NOMO-1 (cell line): ENCODE results near the gene SEPTIN5.

Experiments
- DNase-seq, 2 experiments: peaks; one replicate each; lab custom pipeline; 2025; ENCODE audit not compliant: unreplicated experiment in 2 of 2; lab: John Stamatoyannopoulos, UW

The SEPTIN5 gene

GRCh38 chr22:19731361-19732135 lies 17.2 kb downstream of the SEPTIN5 start:
- DNase-seq = no peak

- DNase-seq = no peak
These were observed 18.3 kb downstream of the SEPTIN5 start for GRCh38 chr22:19732403-19733113.

- no peak for DNase-seq
These were observed 19.5 kb downstream of the SEPTIN5 start for GRCh38 chr22:19733755-19734154.

GRCh38 chr22:19734163-19734562 lies 19.9 kb downstream of the SEPTIN5 start:
- DNase-seq = no peak

DNA sequence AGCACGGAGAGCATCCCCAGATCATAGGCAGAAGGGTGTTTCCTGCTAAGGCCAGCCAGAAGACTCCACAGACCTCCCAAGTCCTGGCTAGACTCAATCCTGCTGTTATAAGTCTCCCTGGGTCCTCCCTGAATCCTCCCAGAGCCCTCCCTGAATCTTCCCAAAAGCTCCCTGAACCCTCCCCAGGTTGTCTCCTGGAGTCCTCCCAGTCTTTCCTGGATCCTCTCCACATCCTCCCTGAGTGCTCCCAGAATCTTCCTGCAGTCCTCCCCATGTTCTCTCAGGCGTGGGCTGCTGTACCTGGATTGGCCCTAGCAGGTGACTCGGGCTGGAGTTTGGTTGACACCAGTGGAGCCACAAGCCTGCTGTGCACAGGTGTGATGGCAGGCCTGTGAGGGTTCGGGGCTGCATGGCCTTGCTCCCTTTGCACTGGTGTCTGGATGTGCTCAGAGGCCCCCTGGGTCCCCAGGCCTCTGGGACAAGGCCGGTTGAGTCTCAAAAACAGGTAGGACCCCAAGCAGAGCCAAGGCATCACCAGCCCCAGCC lies 20.6 kb downstream of the SEPTIN5 start:
- no peak for DNase-seq

- DNase-seq = no peak
These were observed 21.6 kb downstream of the SEPTIN5 start for GRCh38 chr22:19735665-19736510.

- DNase-seq = no peak
These were observed 23.8 kb downstream of the SEPTIN5 start for GRCh38 chr22:19737846-19738663.

GRCh38 chr22:19738664-19739447 lies 24.6 kb downstream of the SEPTIN5 start:
- no peak for DNase-seq

DNA sequence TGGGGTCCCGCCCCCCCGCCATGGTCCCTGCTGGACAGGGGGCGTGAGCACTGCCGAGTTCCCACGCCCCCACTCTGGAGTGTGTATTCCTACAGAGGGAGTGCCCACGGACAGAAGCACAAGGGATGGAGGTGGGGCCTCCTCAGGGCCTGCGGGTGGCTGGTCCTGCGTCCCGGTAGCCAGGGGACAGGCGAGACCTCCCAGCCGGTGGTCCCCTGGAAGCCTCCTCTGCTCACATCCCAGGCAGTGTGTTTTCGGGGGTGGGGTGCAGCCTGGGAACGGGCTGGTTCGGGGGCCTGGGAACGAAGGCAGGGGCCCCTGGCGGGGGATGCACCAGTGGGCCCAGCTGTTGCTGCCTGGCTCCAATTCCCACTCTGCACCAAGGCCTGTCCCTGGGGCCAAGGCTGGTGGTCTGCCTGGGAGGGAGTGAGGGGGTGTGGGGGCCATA lies 25.2 kb downstream of the SEPTIN5 start:
- no peak for DNase-seq

DNA sequence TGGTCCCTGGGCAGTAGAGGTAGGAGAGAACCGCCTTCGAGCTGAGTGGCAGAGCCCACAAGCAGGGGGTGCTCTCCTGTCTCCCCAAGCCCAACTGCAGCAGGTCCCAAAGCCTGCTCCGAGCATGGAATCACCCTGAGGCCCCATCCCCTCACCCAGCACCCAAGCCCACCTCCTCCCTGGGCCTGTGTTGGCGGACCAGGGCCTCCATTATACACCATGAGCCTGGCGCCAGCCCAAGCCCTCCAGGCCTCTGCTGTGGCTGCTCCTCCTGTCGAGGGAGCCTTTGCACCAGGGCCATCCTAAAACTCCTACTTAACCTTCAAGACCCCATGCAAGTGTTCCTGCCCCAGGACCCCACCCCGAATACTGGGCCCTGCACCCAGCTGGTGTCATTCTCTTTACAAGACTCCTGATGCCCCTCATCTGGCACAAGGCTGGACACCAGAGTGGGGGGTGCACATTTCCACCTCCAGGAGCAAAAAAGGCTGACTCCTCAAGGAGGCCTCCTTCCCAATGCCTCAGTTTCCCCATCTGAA lies 25.7 kb downstream of the SEPTIN5 start:
- no peak for DNase-seq

DNA sequence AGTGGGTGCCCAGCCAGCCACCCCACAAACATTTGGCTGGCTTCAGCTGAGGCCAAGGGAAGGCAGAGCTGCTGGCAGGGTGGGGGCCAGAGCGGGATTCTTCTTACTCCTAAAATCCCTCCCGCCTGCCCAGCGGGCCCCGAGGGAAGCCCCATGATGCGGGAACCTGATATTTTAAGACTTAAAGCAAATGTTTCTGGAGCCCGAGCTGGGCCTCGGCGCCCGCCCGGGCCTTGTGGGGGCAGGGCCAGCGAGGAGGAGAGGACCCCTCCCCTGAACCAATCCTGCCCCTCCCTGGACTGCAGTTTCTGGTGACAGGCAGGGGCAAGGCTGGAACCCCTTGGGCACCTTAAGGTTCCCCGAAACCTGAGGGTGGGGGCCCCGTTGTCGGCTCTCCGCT lies 26.3 kb downstream of the SEPTIN5 start:
- no peak for DNase-seq

GRCh38 chr22:19741053-19741452 lies 26.8 kb downstream of the SEPTIN5 start:
- no peak for DNase-seq

DNA sequence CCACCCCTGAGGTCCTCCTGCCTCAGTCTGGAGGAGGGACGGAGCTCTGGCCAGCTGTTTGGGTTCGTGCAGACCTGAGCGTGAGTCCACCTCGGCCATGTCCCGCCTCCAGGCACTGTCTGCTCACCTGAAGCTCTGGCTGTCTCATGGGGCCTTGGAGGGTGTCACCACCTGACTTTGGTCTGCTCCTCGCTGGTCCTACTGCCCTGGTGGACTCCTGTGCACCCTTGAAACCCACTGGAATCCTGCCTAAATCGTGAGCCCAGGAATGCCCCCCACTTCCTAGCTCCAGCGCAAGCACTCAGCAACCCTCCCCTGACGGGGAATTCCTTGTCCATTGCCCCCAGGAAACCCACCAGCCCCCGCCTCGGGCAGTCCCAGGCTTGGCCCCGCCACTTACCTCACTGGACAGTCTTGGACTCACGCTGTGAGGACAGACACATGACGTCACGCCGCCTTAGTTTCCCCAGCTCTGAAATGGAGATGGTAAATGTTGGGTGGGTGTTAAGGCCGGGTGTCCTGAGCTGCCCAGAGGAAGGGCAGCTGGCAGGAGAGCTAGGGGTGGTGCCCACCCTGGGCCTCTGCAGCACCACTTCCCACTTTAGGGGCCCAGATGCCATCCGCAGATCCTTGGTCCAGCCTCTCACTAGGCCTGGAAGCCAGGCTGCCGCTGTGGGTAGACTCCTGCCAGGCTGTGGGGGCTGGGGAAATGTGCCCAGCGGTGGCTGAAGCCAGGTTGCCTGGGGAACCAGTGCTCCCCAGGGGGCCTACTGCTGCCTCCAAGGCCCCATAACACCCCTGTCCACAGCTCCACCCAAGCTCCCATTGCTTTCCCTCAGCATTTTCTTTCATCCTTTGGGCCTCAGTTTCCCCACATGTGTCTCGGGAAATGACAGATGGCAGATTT lies 28.1 kb downstream of the SEPTIN5 start:
- no peak for DNase-seq

DNA sequence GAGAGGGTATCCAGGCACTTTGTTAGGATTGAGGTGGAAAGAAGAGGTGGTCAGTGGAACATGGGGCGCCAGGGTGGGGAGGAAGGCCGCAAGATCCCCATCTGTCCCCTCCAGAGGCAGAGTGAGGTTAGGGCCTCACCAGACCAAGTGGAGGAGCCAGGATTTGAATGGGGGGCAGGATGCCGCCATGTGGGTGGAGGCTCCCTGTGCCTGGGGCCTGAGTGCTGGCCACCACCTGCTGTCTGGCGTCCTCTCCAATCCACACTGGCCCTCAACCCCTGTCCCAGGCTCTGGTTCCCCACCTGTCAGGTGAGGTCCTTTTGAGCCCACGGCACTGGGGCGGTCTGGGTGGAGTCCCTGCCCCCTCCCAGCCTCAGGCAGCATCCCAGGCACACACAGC lies 28.8 kb downstream of the SEPTIN5 start:
- DNase-seq = no peak

DNA sequence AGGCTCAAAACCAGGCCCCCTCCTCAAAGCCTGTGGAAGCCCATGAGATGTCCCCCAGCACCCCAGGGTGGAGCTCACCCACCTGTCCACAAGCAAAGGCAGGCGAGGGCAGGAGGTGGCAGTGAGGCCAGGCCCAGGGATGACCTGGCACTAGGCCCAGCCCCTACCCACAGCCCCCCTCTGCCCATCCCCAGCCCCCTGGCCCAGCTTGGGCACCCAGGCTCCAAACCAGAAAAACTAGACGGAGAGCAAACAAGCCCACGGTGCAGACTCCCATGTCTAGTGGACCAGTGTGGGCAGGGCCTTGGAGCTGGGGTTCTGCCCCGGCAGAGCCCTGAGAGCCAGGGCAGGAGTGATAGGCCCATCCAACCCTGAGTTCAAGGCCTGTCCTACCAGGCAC lies 29.3 kb downstream of the SEPTIN5 start:
- DNase-seq = no peak

DNA sequence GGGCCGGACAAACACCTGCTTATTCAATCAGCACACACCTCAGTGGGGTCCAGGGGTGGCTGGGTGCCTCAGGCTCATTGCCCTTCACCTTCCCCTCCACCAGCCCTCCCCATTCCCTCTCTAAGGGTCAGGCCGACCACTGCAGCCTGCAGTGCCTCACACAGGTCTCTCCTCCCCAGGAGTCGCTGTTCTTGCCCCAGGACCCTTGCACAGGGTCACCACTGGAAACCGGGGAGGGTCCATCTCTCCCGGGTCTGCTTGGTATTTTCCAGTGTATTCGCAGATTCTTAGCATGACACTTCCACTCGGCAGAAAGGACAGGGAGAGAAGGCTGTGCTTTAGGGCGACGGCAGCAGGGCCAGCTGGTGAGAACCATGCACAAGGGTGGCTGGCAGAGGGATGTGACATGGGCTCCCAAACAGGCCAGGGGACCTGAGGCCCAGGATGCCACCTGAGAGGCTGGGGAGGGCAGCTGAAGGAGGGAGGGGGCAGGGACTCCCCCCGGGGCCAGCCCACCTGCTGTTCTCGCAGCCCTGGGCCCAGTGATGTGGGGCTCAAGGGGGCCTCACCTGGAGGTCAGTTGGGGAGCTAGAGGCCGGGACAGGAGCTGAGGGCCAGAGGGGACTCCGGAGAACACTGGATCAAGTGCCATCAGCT lies 30.2 kb downstream of the SEPTIN5 start:
- DNase-seq = no peak
